ENCODE data around the gene C10orf90.

Gene C10orf90

GRCh38 chr10:126670056-126670894 lies at the start of gene C10orf90:
Gene C10orf90, minus strand, starts transcription at chr10:126670693. Its CDS starts 213 bp downstream, at chr10:126670480.
- no peak for DNase-seq (ENCODE audit: low read depth)

- DNase-seq (ENCODE audit: low read depth) = no peak
Observed at GRCh38 chr10:126716366-126716765, 45.9 kb upstream of the C10orf90 start.

GRCh38 chr10:126713594-126713993 lies 43.1 kb upstream of the C10orf90 start:
- no peak for DNase-seq (ENCODE audit: low read depth)

GRCh38 chr10:126712681-126713080 lies 42.2 kb upstream of the C10orf90 start:
- no peak for DNase-seq (ENCODE audit: low read depth)

- no peak for DNase-seq (ENCODE audit: low read depth)
Observed at GRCh38 chr10:126705951-126706565, 35.6 kb upstream of the C10orf90 start.

GRCh38 chr10:126705131-126705530 lies 34.6 kb upstream of the C10orf90 start:
- DNase-seq (ENCODE audit: low read depth) = no peak

GRCh38 chr10:126704649-126705048 lies 34.2 kb upstream of the C10orf90 start:
- DNase-seq (ENCODE audit: low read depth) = no peak

GRCh38 chr10:126702181-126702580 lies 31.7 kb upstream of the C10orf90 start:
- no peak for DNase-seq (ENCODE audit: low read depth)

- no peak for DNase-seq (ENCODE audit: low read depth)
Observed at GRCh38 chr10:126701526-126701925, 31.0 kb upstream of the C10orf90 start.

- no peak for DNase-seq (ENCODE audit: low read depth)
Observed at GRCh38 chr10:126696684-126697083, 26.2 kb upstream of the C10orf90 start.

- DNase-seq (ENCODE audit: low read depth) = no peak
Observed at GRCh38 chr10:126691456-126691855, 21.0 kb upstream of the C10orf90 start.

- no peak for DNase-seq (ENCODE audit: low read depth)
Observed at GRCh38 chr10:126690534-126690933, 20.0 kb upstream of the C10orf90 start.

GRCh38 chr10:126689461-126689994 lies 19.0 kb upstream of the C10orf90 start:
- DNase-seq (ENCODE audit: low read depth) = no peak

GRCh38 chr10:126687121-126687606 lies 16.7 kb upstream of the C10orf90 start:
- no peak for DNase-seq (ENCODE audit: low read depth)

GRCh38 chr10:126686719-126687118 lies 16.2 kb upstream of the C10orf90 start:
- DNase-seq (ENCODE audit: low read depth) = no peak

GRCh38 chr10:126686268-126686667 lies 15.8 kb upstream of the C10orf90 start:
- no peak for DNase-seq (ENCODE audit: low read depth)

- no peak for DNase-seq (ENCODE audit: low read depth)
Observed at GRCh38 chr10:126685756-126686155, 15.3 kb upstream of the C10orf90 start.

GRCh38 chr10:126684171-126684745 lies 13.8 kb upstream of the C10orf90 start:
- DNase-seq (ENCODE audit: low read depth) = no peak

GRCh38 chr10:126683466-126683865 lies 13.0 kb upstream of the C10orf90 start:
- DNase-seq (ENCODE audit: low read depth) = no peak

GRCh38 chr10:126675656-126676438 lies 5.4 kb upstream of the C10orf90 start:
- no peak for DNase-seq (ENCODE audit: low read depth)

GRCh38 chr10:126674741-126675515 lies 4.4 kb upstream of the C10orf90 start:
- no peak for DNase-seq (ENCODE audit: low read depth)

Data from stimulated activated CD4-positive, alpha-beta T cell treated with anti-CD3 and anti-CD28 coated beads, Interleukin-2, amount 100 ng/mL, for 4 hours (primary cell).